H1 (cell line): Measurements from ENCODE around the gene DESI1. TPM values are rescaled to one million over a fixed set of nuclear protein-coding genes. Genes with fewer than 3 reads are reported as not detected.

Experiments
- BACH1 ChIP-seq: IDR thresholded peaks from 2 replicates; pipeline ENCODE4 v1.6.1; 2012; ENCODE audit warnings: low read length, improper control_type of control experiment
- CBX5 ChIP-seq: fragments of 300-800, 300-1000 bp; sonication (generic); IDR thresholded peaks from 2 replicates; pipeline ENCODE4 v1.7.1; 2016; ENCODE audit warnings: antibody characterized with exemption, low read length, low read depth
- CHD1 ChIP-seq: IDR thresholded peaks from 2 replicates; pipeline ENCODE4 v1.6.1; 2012; ENCODE audit warnings: low read depth, low read length, improper control_type of control experiment
- CREB1 ChIP-seq: IDR thresholded peaks from 2 replicates; pipeline ENCODE4 v1.6.1; 2012; ENCODE audit warnings: inconsistent platforms
- EGR1 ChIP-seq: IDR thresholded peaks from 2 replicates; pipeline ENCODE4 v1.6.1; 2011; ENCODE audit warnings: low read depth, low read length, borderline replicate concordance
- GTF2F1 ChIP-seq: IDR thresholded peaks from 2 replicates; pipeline ENCODE4 v1.6.1; 2012; ENCODE audit warnings: low read depth, low read length, improper control_type of control experiment, borderline replicate concordance
- JUND ChIP-seq: IDR thresholded peaks from 2 replicates; pipeline ENCODE4 v1.6.1; 2011; ENCODE audit warnings: mild to moderate bottlenecking, improper control_type of control experiment, low read length
- KDM1A ChIP-seq: fragments of 200-600, 300-600 bp; sonication (generic); IDR thresholded peaks from 2 replicates; pipeline ENCODE4 v1.7.1; 2016; ENCODE audit warnings: mild to moderate bottlenecking, low read length, borderline replicate concordance
- MAFK ChIP-seq: IDR thresholded peaks from 2 replicates; pipeline ENCODE4 v1.6.1; 2012; ENCODE audit warnings: low read depth, mild to moderate bottlenecking, improper control_type of control experiment, low read length
- MAX ChIP-seq: IDR thresholded peaks from 2 replicates; pipeline ENCODE4 v1.6.1; 2012; ENCODE audit warnings: inconsistent platforms
- PHF8 ChIP-seq: fragments of 200-600 bp; sonication (generic); conservative IDR thresholded peaks from 2 replicates; pipeline ENCODE4 v1.7.1; 2012; ENCODE audit warnings: low read depth, mild to moderate bottlenecking, inconsistent platforms, low read length, moderate library complexity
- POLR2AphosphoS5 ChIP-seq: IDR thresholded peaks from 2 replicates; pipeline ENCODE4 v1.6.1; 2011; ENCODE audit warnings: low read depth, low read length
- POU5F1 ChIP-seq: IDR thresholded peaks from 2 replicates; pipeline ENCODE4 v1.6.1; 2011; ENCODE audit warnings: low read depth, mild to moderate bottlenecking, low read length, moderate library complexity
- RBBP5 ChIP-seq: IDR thresholded peaks from 2 replicates; pipeline ENCODE4 v1.7.1; 2012; ENCODE audit warnings: low read depth, mild to moderate bottlenecking, inconsistent platforms, low read length, moderate library complexity, borderline replicate concordance
- RXRA ChIP-seq: IDR thresholded peaks from 2 replicates; pipeline ENCODE4 v1.6.1; 2011; ENCODE audit warnings: low read depth, mild to moderate bottlenecking, low read length, moderate library complexity; ENCODE audit not compliant: insufficient read depth
- SIX5 ChIP-seq: IDR thresholded peaks from 2 replicates; pipeline ENCODE4 v1.6.1; 2011; ENCODE audit warnings: mild to moderate bottlenecking, low read depth, low read length
- SP1 ChIP-seq: IDR thresholded peaks from 2 replicates; pipeline ENCODE4 v1.6.1; 2011; ENCODE audit warnings: low read depth, low read length
- SP2 ChIP-seq: IDR thresholded peaks from 2 replicates; pipeline ENCODE4 v1.6.1; 2012; ENCODE audit warnings: mild to moderate bottlenecking, low read length, inconsistent platforms
- TBP ChIP-seq: IDR thresholded peaks from 2 replicates; pipeline ENCODE4 v1.6.1; 2011; ENCODE audit warnings: low read depth, low read length, improper control_type of control experiment
- TCF12 ChIP-seq: IDR thresholded peaks from 2 replicates; pipeline ENCODE4 v1.6.1; 2011; ENCODE audit warnings: low read depth, mild to moderate bottlenecking, low read length
- YY1 ChIP-seq: IDR thresholded peaks from 2 replicates; pipeline ENCODE4 v1.6.1; 2011; ENCODE audit warnings: low read depth, mild to moderate bottlenecking, low read length
- polyA plus RNA-seq, 7 experiments: library from polyadenylated mRNA; depleted of rRNA in 3 of 7; stranded (reverse) in 5 of 7; unstranded in 2 of 7; fragments of >200 nt in 5 of 7; fragments of 200-250 nt in 2 of 7; gene quantifications; 1 replicate in 5 of 7; 2 replicates in 1 of 7; 4 replicates in 1 of 7; pipeline versions ENCODE4 v1.2.1 to v1.2.3, GENCODE V29; 2011 to 2013; ENCODE audit warnings: missing spikeins in 2 of 7, mixed read lengths in 2 of 7
- total RNA-seq: library from RNA; stranded (reverse); fragmentation: NEBNext Ultra II Directional; extraction: Animal tissue kit (Norgen Biotek cat#: 25700); gene quantifications from 2 replicates; pipeline ENCODE4 v1.2.1, GENCODE V29; 2021
- TF ChIP-seq, protein P1 (sequence below): IDR thresholded peaks from 2 replicates; pipeline ENCODE4 v1.6.1; 2011; ENCODE audit warnings: low read length, improper control_type of control experiment
- TF ChIP-seq, protein P2 (sequence below): IDR thresholded peaks from 2 replicates; pipeline ENCODE4 v1.6.1; 2012; ENCODE audit warnings: low read length, inconsistent platforms

Gene DESI1
- total and polyA plus RNA-seq, 2 of the 8 experiments (the other 6 are each of a cell fraction or from before 2014, with no cell fraction given): 27.6 to 34.3 TPM

GRCh38 chr22:41621099-41621910, 462 bp upstream of the DESI1 start, which contains the start of gene XRCC6 (continued):
- TF ChIP-seq, protein P1, sequence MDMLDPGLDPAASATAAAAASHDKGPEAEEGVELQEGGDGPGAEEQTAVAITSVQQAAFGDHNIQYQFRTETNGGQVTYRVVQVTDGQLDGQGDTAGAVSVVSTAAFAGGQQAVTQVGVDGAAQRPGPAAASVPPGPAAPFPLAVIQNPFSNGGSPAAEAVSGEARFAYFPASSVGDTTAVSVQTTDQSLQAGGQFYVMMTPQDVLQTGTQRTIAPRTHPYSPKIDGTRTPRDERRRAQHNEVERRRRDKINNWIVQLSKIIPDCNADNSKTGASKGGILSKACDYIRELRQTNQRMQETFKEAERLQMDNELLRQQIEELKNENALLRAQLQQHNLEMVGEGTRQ: 0 out of 2 replicates have a peak, but pooled peaks have one; percentile 24
- no peak for TF ChIP-seq BACH1
- peak; percentile 95 for TF ChIP-seq PHF8
- TF ChIP-seq TBP: peak; percentile 84
- no peak for TF ChIP-seq MAFK
- no peak for TF ChIP-seq SP2
- TF ChIP-seq SP1: peak; percentile 86
- no peak for TF ChIP-seq RXRA
- TF ChIP-seq CHD1: no peak; the same call in 1 of the 2 replicates
- no peak for TF ChIP-seq RBBP5
- TF ChIP-seq SIX5: no peak
- peak; percentile 98 for TF ChIP-seq CREB1
- peak; percentile 88 for TF ChIP-seq YY1
- 0 out of 2 replicates have a peak, but pooled peaks have one; percentile 43 for TF ChIP-seq GTF2F1
- peak; percentile 99 for TF ChIP-seq POLR2AphosphoS5
- no peak for TF ChIP-seq CBX5
- TF ChIP-seq, protein P2, sequence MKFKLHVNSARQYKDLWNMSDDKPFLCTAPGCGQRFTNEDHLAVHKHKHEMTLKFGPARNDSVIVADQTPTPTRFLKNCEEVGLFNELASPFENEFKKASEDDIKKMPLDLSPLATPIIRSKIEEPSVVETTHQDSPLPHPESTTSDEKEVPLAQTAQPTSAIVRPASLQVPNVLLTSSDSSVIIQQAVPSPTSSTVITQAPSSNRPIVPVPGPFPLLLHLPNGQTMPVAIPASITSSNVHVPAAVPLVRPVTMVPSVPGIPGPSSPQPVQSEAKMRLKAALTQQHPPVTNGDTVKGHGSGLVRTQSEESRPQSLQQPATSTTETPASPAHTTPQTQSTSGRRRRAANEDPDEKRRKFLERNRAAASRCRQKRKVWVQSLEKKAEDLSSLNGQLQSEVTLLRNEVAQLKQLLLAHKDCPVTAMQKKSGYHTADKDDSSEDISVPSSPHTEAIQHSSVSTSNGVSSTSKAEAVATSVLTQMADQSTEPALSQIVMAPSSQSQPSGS: 0 out of 2 replicates have a peak, but pooled peaks have one; percentile 36
- TF ChIP-seq EGR1: no peak
- peak; percentile 56 for TF ChIP-seq MAX
- TF ChIP-seq KDM1A: peak; percentile 72; the same call in 1 of the 2 replicates
- no peak for TF ChIP-seq JUND
- TF ChIP-seq POU5F1: no peak
- no peak for TF ChIP-seq TCF12
